HepG2 (cell line): ENCODE results near the gene JUND. TPM values are rescaled to one million over a fixed set of nuclear protein-coding genes. Genes with fewer than 3 reads are reported as not detected.
A peak's percentile ranks its signal among the peaks of the same experiment; 100 is the strongest.

Experiments
- ATF1 ChIP-seq: IDR thresholded peaks from 2 replicates; pipeline ENCODE4 v1.6.1; 2016; ENCODE audit warnings: mild to moderate bottlenecking, control low read depth
- ERF ChIP-seq: IDR thresholded peaks from 2 replicates; pipeline ENCODE4 v1.6.1; 2018; ENCODE audit warnings: missing biosample characterization, missing genetic modification reagents
- HDAC1 ChIP-seq: sonication (generic); formaldehyde crosslinking; IDR thresholded peaks from 2 replicates; pipeline ENCODE4 v1.5.1; 2020; ENCODE audit warnings: mild to moderate bottlenecking, missing genetic modification reagents
- JDP2 ChIP-seq: sonication (generic); formaldehyde crosslinking; IDR thresholded peaks from 2 replicates; pipeline ENCODE4 v1.8.1; 2022; ENCODE audit warnings: missing genetic modification reagents, borderline replicate concordance
- KMT2B ChIP-seq: IDR thresholded peaks from 2 replicates; pipeline ENCODE4 v1.6.1; 2016; ENCODE audit warnings: missing genetic modification reagents, missing compliant biosample characterization
- TCF7 ChIP-seq: sonication (generic); IDR thresholded peaks from 2 replicates; pipeline ENCODE4 v1.6.1; 2016; ENCODE audit warnings: antibody characterized with exemption, low read depth
- ZNF205 ChIP-seq: IDR thresholded peaks from 2 replicates; pipeline ENCODE4 v1.6.1; 2018; ENCODE audit warnings: missing biosample characterization, missing genetic modification reagents
- ZNF772 ChIP-seq: sonication (generic); formaldehyde crosslinking; IDR thresholded peaks from 2 replicates; pipeline ENCODE4 v1.5.0; 2020; ENCODE audit warnings: mild to moderate bottlenecking, missing genetic modification reagents
- ZNF878 ChIP-seq: sonication (generic); formaldehyde crosslinking; IDR thresholded peaks from 2 replicates; pipeline ENCODE4 v1.8.1; 2023; ENCODE audit warnings: mild to moderate bottlenecking, missing genetic modification reagents, moderate library complexity
- ZSCAN25 ChIP-seq: sonication (generic); formaldehyde crosslinking; IDR thresholded peaks from 2 replicates; pipeline ENCODE4 v1.8.0; 2022; ENCODE audit warnings: mild to moderate bottlenecking, missing genetic modification reagents
- polyA plus RNA-seq, 8 experiments: library from polyadenylated mRNA; depleted of rRNA in 3 of 8; stranded (reverse) in 7 of 8; unstranded in 1 of 8; fragments of >200 nt; fragmentation: Illumina TruSeq in 4 of 8; extraction: Trizol in 4 of 8; gene quantifications; 2 replicates each; pipeline versions ENCODE4 v1.2.1 to v1.2.3, GENCODE V29; 2011 to 2016; ENCODE audit warnings: low read depth in 4 of 8, missing spikeins in 1 of 8, mixed read lengths in 1 of 8; ENCODE audit not compliant: insufficient read depth in 1 of 8
- total RNA-seq, 5 experiments: library from RNA; depleted of rRNA; stranded (reverse); fragments of >200 nt; fragmentation: Illumina TruSeq; extraction: Trizol; gene quantifications; 2 replicates each; pipeline ENCODE4 v1.2.3, GENCODE V29; 2016; ENCODE audit warnings: low read depth in 1 of 5
- TF ChIP-seq, protein P1 (sequence below): sonication (generic); formaldehyde crosslinking; IDR thresholded peaks from 2 replicates; pipeline ENCODE4 v1.5.1; 2020; ENCODE audit warnings: mild to moderate bottlenecking, missing genetic modification reagents, moderate library complexity
- TF ChIP-seq, protein P2 (sequence below): sonication (generic); formaldehyde crosslinking; IDR thresholded peaks from 2 replicates; pipeline ENCODE4 v1.9.0; 2021; ENCODE audit warnings: missing genetic modification reagents, mild to moderate bottlenecking, borderline replicate concordance
- TF ChIP-seq, protein P3 (sequence below): sonication (generic); formaldehyde crosslinking; IDR thresholded peaks from 2 replicates; pipeline ENCODE4 v1.5.1; 2020; ENCODE audit warnings: mild to moderate bottlenecking, missing genetic modification reagents, borderline replicate concordance
- TF ChIP-seq, protein P4 (sequence below): fragments of 450-650 bp; IDR thresholded peaks from 2 replicates; pipeline ENCODE4 v1.6.1; 2017; ENCODE audit warnings: mild to moderate bottlenecking
- TF ChIP-seq, protein P5 (sequence below): sonication (generic); formaldehyde crosslinking; conservative IDR thresholded peaks from 2 replicates; pipeline ENCODE4 v1.8.0; 2022; ENCODE audit warnings: missing genetic modification reagents
- TF ChIP-seq, protein P6 (sequence below): sonication (generic); formaldehyde crosslinking; IDR thresholded peaks from 2 replicates; pipeline ENCODE4 v1.4.0; 2020; ENCODE audit warnings: mild to moderate bottlenecking, missing genetic modification reagents

JUND gene
- total and polyA plus RNA-seq, 2 of the 13 experiments (the other 11 are each of a cell fraction or from before 2014, with no cell fraction given), result 41.2 to 59.8 TPM

DNA sequence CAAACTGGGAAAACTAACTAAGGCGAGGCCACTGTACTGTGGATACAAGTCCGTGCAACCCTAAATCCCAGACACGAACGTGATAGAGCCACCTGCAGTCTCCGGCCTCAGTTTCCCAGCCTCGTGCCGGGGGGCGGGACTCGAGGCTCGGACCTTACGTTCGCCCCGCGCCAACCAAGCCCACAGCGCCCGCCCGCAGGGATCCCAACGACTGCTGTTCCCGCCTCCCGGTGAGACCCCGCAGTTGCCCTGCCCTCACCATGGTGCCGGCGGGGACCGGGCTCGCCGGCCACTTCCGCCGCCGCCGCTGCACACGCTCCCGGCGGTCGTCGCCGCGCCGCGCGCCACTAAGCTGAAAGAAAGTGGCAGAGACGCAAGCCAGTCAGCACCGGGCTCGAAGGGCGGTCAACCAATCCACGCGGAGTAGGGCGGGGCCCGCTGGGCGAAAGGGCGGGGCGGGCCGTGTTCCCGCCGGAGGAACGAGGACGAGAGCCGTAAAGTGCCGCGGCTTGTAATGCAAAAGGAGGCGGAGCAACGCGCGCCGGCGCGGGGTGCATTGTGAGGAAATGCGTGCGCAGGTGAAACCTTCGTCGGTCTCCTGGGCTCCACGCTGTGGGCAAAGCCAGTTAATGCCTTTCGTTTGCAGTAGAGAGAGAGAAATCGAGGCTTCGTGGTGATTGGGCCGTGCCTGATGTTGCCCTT lies 41.5 kb upstream of the JUND start, which contains the start of gene LSM4 (continued):
- TF ChIP-seq, protein P1, sequence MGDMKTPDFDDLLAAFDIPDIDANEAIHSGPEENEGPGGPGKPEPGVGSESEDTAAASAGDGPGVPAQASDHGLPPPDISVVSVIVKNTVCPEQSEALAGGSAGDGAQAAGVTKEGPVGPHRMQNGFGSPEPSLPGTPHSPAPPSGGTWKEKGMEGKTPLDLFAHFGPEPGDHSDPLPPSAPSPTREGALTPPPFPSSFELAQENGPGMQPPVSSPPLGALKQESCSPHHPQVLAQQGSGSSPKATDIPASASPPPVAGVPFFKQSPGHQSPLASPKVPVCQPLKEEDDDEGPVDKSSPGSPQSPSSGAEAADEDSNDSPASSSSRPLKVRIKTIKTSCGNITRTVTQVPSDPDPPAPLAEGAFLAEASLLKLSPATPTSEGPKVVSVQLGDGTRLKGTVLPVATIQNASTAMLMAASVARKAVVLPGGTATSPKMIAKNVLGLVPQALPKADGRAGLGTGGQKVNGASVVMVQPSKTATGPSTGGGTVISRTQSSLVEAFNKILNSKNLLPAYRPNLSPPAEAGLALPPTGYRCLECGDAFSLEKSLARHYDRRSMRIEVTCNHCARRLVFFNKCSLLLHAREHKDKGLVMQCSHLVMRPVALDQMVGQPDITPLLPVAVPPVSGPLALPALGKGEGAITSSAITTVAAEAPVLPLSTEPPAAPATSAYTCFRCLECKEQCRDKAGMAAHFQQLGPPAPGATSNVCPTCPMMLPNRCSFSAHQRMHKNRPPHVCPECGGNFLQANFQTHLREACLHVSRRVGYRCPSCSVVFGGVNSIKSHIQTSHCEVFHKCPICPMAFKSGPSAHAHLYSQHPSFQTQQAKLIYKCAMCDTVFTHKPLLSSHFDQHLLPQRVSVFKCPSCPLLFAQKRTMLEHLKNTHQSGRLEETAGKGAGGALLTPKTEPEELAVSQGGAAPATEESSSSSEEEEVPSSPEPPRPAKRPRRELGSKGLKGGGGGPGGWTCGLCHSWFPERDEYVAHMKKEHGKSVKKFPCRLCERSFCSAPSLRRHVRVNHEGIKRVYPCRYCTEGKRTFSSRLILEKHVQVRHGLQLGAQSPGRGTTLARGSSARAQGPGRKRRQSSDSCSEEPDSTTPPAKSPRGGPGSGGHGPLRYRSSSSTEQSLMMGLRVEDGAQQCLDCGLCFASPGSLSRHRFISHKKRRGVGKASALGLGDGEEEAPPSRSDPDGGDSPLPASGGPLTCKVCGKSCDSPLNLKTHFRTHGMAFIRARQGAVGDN (CRISPR knock-in tag), result peak; percentile 96
- TF ChIP-seq HDAC1 (CRISPR knock-in tag) (peak; percentile 74), ZNF205 (CRISPR knock-in tag) (no peak; the same call in 1 of the 2 replicates), JDP2 (CRISPR knock-in tag) (no peak), ZNF878 (CRISPR knock-in tag) (0 out of 2 replicates have a peak, but pooled peaks have one; percentile 55), KMT2B (CRISPR knock-in tag) (peak; percentile 37; the same call in 1 of the 2 replicates), ERF (CRISPR knock-in tag) (peak; percentile 63; the same call in 1 of the 2 replicates), TCF7 (no peak), ATF1 (CRISPR knock-in tag) (no peak), ZSCAN25 (CRISPR knock-in tag) (peak; percentile 61), ZNF772 (CRISPR knock-in tag) (peak; percentile 47; the same call in 1 of the 2 replicates)
- TF ChIP-seq, protein P2, sequence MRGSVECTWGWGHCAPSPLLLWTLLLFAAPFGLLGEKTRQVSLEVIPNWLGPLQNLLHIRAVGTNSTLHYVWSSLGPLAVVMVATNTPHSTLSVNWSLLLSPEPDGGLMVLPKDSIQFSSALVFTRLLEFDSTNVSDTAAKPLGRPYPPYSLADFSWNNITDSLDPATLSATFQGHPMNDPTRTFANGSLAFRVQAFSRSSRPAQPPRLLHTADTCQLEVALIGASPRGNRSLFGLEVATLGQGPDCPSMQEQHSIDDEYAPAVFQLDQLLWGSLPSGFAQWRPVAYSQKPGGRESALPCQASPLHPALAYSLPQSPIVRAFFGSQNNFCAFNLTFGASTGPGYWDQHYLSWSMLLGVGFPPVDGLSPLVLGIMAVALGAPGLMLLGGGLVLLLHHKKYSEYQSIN (CRISPR knock-in tag), result no peak
- TF ChIP-seq, protein P3, sequence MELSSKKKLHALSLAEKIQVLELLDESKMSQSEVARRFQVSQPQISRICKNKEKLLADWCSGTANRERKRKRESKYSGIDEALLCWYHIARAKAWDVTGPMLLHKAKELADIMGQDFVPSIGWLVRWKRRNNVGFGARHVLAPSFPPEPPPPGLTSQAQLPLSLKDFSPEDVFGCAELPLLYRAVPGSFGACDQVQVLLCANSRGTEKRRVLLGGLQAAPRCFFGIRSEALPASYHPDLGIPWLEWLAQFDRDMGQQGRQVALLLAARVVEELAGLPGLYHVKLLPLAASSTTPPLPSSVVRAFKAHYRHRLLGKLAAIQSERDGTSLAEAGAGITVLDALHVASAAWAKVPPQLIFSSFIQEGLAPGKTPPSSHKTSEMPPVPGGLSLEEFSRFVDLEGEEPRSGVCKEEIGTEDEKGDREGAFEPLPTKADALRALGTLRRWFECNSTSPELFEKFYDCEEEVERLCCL (CRISPR knock-in tag), result no peak
- TF ChIP-seq, protein P4, sequence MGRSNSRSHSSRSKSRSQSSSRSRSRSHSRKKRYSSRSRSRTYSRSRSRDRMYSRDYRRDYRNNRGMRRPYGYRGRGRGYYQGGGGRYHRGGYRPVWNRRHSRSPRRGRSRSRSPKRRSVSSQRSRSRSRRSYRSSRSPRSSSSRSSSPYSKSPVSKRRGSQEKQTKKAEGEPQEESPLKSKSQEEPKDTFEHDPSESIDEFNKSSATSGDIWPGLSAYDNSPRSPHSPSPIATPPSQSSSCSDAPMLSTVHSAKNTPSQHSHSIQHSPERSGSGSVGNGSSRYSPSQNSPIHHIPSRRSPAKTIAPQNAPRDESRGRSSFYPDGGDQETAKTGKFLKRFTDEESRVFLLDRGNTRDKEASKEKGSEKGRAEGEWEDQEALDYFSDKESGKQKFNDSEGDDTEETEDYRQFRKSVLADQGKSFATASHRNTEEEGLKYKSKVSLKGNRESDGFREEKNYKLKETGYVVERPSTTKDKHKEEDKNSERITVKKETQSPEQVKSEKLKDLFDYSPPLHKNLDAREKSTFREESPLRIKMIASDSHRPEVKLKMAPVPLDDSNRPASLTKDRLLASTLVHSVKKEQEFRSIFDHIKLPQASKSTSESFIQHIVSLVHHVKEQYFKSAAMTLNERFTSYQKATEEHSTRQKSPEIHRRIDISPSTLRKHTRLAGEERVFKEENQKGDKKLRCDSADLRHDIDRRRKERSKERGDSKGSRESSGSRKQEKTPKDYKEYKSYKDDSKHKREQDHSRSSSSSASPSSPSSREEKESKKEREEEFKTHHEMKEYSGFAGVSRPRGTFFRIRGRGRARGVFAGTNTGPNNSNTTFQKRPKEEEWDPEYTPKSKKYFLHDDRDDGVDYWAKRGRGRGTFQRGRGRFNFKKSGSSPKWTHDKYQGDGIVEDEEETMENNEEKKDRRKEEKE, result no peak
- TF ChIP-seq, protein P5, sequence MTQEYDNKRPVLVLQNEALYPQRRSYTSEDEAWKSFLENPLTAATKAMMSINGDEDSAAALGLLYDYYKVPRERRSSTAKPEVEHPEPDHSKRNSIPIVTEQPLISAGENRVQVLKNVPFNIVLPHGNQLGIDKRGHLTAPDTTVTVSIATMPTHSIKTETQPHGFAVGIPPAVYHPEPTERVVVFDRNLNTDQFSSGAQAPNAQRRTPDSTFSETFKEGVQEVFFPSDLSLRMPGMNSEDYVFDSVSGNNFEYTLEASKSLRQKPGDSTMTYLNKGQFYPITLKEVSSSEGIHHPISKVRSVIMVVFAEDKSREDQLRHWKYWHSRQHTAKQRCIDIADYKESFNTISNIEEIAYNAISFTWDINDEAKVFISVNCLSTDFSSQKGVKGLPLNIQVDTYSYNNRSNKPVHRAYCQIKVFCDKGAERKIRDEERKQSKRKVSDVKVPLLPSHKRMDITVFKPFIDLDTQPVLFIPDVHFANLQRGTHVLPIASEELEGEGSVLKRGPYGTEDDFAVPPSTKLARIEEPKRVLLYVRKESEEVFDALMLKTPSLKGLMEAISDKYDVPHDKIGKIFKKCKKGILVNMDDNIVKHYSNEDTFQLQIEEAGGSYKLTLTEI (CRISPR knock-in tag), result no peak
- TF ChIP-seq, protein P6, sequence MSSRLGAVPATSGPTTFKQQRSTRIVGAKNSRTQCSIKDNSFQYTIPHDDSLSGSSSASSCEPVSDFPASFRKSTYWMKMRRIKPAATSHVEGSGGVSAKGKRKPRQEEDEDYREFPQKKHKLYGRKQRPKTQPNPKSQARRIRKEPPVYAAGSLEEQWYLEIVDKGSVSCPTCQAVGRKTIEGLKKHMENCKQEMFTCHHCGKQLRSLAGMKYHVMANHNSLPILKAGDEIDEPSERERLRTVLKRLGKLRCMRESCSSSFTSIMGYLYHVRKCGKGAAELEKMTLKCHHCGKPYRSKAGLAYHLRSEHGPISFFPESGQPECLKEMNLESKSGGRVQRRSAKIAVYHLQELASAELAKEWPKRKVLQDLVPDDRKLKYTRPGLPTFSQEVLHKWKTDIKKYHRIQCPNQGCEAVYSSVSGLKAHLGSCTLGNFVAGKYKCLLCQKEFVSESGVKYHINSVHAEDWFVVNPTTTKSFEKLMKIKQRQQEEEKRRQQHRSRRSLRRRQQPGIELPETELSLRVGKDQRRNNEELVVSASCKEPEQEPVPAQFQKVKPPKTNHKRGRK (CRISPR knock-in tag), result no peak
